ENCODE data around the gene GPR146.

DNA sequence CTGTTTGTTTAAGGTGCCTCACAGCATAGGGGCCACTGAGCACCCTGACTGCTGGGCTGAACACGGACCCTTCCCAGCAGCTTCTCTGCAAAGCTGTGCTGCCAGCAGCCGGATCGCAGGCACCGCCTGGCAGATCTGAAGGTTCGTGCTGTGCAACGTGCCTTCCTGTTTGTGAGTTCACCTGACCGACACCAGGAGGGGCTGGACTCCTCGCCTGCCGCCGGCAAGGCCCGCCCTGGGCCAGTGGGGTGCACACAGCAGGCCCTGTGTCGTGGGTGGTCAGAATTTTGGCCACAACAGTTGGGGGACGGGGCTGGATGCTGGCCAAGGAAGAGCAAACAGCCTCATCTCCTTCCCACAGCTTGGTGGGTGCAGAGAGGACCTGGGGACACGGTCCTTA, 48.8 kb upstream of the GPR146 start:
- TF ChIP-seq POLR2A (IDR thresholded peaks at IDR 0.05; ENCODE audit: low read depth) (no peak), POLR2AphosphoS5 (IDR thresholded peaks at IDR 0.05) (no peak)
- TF ChIP-seq, protein P1, sequence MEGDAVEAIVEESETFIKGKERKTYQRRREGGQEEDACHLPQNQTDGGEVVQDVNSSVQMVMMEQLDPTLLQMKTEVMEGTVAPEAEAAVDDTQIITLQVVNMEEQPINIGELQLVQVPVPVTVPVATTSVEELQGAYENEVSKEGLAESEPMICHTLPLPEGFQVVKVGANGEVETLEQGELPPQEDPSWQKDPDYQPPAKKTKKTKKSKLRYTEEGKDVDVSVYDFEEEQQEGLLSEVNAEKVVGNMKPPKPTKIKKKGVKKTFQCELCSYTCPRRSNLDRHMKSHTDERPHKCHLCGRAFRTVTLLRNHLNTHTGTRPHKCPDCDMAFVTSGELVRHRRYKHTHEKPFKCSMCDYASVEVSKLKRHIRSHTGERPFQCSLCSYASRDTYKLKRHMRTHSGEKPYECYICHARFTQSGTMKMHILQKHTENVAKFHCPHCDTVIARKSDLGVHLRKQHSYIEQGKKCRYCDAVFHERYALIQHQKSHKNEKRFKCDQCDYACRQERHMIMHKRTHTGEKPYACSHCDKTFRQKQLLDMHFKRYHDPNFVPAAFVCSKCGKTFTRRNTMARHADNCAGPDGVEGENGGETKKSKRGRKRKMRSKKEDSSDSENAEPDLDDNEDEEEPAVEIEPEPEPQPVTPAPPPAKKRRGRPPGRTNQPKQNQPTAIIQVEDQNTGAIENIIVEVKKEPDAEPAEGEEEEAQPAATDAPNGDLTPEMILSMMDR (IDR thresholded peaks at IDR 0.05), result no peak

All from esophagus muscularis mucosa (tissue), 3 donors.